ENCODE results near the gene CTSE. TPM values are rescaled to one million over a fixed set of nuclear protein-coding genes. Genes with fewer than 3 reads are reported as not detected.
"Not testable (repeated sequence)": the region's sequence is repeated elsewhere in the genome, so short reads cannot be mapped to it uniquely, and the experiment has no call there.

The CTSE gene
- total RNA-seq, 1 donor from 2014 or later: 0.52 TPM

DNA sequence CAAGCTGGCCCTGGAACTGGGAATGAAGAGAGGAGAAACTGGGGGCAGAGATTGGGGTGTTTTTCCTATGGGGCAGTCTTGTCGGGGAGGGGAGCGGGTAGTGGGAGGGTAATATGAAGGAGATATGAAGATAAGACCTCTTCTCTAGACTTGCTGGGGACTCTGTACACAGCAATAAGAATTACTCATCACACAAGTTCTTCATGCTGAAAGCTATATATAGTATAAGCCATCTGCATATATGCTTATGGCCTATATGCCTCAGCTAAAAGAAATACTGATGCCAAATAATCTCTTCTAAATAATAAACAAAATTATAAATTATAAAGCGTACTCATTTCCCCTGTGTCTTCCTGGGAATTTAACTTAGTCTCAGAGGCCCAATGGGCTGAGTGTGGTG lies 37.1 kb upstream of the CTSE start:
- Histone ChIP-seq H3K27me3 (ENCODE audit: control insufficient read depth in 3 of 3, insufficient read depth in 3 of 3, low read length in 3 of 3) (peaks cover 0 to 3% (median 0%) of the 10 kb centered on the region in 3 donors), H3K27ac (ENCODE audit: low read depth, low read length) (no peak overlapping the region), H3K9ac (ENCODE audit: low read depth in 1 of 3, low read length in 3 of 3) (no peak overlapping the region), H3K9me3 (ENCODE audit: control insufficient read depth in 3 of 3, low read length in 3 of 3) (no peaks in the 10 kb centered on the region), H3K4me1 (ENCODE audit: control insufficient read depth in 3 of 3, insufficient read depth in 3 of 3, low read length in 3 of 3) (no peaks in the 10 kb centered on the region), H3K4me3 (ENCODE audit: low read length in 3 of 3) (no peak overlapping the region), H3K36me3 (ENCODE audit: control insufficient read depth in 3 of 3, insufficient read depth in 3 of 3, low read length in 3 of 3) (no peaks in the 10 kb centered on the region)

DNA sequence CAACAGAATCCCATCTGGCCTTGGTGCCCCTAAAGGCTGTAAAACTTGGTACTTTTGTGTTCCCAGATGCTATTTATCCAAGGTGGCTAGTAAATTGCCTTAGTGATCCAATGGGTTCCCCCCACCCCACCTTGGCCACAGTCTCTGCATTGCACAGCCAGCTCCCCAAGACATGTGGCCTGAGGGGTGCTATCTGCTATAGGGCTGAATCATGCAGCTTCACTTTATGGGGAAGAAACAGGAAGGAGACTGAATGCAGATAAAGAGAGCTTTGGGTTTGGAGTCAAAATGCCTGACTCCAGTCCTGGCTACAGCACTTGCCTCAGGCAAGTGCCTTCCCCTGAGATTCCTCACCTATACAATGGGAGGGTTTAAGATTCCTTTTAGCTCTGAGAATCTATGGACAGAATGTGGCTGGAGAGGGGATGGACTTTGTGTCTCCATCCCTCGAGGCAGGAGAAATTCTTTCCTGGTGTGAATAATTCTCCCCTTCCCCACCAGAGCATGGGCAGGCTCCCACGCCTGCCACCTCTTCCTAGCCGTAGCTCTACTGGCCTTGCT lies 35.7 kb upstream of the CTSE start:
- Histone ChIP-seq H3K27ac (ENCODE audit: low read depth, low read length) (no peak overlapping the region), H3K36me3 (ENCODE audit: control insufficient read depth in 3 of 3, insufficient read depth in 3 of 3, low read length in 3 of 3) (no peaks in the 10 kb centered on the region), H3K4me1 (ENCODE audit: control insufficient read depth in 3 of 3, insufficient read depth in 3 of 3, low read length in 3 of 3) (no peaks in the 10 kb centered on the region), H3K4me3 (ENCODE audit: low read length in 3 of 3) (no peak overlapping the region), H3K9ac (ENCODE audit: low read depth in 1 of 3, low read length in 3 of 3) (no peak overlapping the region), H3K27me3 (ENCODE audit: control insufficient read depth in 3 of 3, insufficient read depth in 3 of 3, low read length in 3 of 3) (peaks cover 0 to 3% (median 0%) of the 10 kb centered on the region in 3 donors), H3K9me3 (ENCODE audit: control insufficient read depth in 3 of 3, low read length in 3 of 3) (no peaks in the 10 kb centered on the region)

DNA sequence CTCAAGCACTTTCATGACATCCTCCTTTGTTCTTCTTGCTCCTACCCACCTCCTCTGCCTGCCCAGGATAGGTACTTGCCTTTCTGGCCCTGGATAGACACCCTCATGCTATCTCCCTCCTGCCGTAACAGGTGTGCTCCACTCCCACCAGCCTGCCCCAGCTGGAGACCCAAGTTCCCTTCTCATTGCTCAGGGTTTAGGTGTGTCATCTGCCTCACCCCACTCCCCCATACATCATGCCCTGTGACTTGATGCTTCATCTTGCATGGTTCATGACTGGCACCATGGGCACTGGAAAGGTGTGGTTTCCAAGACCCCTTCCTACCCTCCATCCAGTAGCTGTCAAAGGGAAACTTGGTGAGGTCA lies 35.2 kb upstream of the CTSE start:
- no peaks in the 10 kb centered on the region for H3K36me3 ChIP-seq (ENCODE audit: control insufficient read depth in 3 of 3, insufficient read depth in 3 of 3, low read length in 3 of 3)
- no peaks in the 10 kb centered on the region for H3K4me1 ChIP-seq (ENCODE audit: control insufficient read depth in 3 of 3, insufficient read depth in 3 of 3, low read length in 3 of 3)
- H3K9me3 ChIP-seq (ENCODE audit: control insufficient read depth in 3 of 3, low read length in 3 of 3): no peaks in the 10 kb centered on the region
- no peak overlapping the region for H3K4me3 ChIP-seq (ENCODE audit: low read length in 3 of 3)
- no peak overlapping the region for H3K9ac ChIP-seq (ENCODE audit: low read depth in 1 of 3, low read length in 3 of 3)
- no peak overlapping the region for H3K27ac ChIP-seq (ENCODE audit: low read depth, low read length)
- peaks cover 0 to 3% (median 0%) of the 10 kb centered on the region in 3 donors for H3K27me3 ChIP-seq (ENCODE audit: control insufficient read depth in 3 of 3, insufficient read depth in 3 of 3, low read length in 3 of 3)

DNA sequence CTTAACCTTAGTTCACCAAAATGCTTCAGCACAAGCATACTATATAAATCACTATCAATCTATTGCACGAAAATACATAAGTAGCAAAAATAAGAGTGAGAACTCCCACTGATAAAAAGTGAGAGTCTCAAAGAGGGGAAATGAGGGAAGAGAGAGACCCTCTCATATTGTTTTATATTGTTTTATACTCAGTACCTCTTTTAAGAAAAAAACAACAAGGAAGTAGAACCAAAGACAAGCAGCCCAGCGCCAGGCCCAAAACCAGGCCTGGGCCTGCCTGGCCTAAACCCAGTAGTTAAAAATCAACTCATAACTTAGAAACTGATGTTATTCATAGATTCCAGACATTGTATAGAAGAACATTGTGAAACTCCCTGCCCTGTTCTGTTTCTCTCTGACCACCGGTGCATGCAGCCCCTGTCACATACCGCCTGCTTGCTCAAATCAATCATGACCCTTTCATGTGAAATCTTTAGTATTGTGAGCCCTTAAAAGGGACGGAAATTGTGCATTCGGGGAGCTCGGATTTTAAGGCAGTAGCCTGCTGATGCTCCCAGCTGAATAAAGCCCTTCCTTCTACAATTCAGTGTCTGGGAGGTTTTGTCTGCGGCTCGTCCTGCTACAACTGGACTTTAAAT lies 34.7 kb upstream of the CTSE start:
- H3K9ac ChIP-seq (ENCODE audit: low read depth in 1 of 3, low read length in 3 of 3); H3K36me3 ChIP-seq (ENCODE audit: control insufficient read depth in 3 of 3, insufficient read depth in 3 of 3, low read length in 3 of 3); H3K9me3 ChIP-seq (ENCODE audit: control insufficient read depth in 3 of 3, low read length in 3 of 3); H3K4me1 ChIP-seq (ENCODE audit: control insufficient read depth in 3 of 3, insufficient read depth in 3 of 3, low read length in 3 of 3); H3K4me3 ChIP-seq (ENCODE audit: low read length in 3 of 3); H3K27me3 ChIP-seq (ENCODE audit: control insufficient read depth in 3 of 3, insufficient read depth in 3 of 3, low read length in 3 of 3); H3K27ac ChIP-seq (ENCODE audit: low read depth, low read length): not testable (repeated sequence)

DNA sequence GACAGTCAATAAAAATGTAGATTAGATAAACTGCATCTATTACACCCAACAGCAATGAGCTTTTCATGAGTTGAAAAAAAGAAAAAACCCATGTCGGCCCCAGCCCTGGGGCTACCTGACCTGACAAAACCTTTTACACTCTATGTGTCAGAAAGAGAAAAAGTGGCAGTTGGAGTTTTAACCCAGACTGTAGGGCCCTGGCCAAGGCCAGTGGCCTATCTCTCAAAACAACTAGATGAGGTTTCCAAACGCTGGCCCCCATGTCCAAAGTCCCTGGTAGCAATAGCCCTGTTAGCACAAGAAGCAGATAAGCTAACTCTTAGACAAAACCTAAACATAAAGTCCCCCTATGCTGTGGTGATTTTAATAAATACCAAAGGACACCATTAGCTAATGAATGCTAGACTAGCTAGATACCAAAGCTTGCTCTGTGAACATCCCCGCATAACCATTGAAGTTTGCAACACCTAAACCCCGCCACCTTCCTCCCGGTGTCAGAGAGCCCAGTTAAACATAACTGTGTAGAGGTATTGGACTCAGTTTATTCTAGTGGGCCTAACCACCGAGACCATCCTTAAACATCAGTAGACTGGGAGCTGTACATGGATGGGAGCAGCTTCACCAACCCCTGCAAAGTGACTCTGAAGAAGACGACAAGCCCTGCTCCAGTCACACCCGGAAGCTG lies 32.1 kb upstream of the CTSE start:
- not testable (repeated sequence) for H3K4me3 ChIP-seq (ENCODE audit: low read length in 3 of 3)

DNA sequence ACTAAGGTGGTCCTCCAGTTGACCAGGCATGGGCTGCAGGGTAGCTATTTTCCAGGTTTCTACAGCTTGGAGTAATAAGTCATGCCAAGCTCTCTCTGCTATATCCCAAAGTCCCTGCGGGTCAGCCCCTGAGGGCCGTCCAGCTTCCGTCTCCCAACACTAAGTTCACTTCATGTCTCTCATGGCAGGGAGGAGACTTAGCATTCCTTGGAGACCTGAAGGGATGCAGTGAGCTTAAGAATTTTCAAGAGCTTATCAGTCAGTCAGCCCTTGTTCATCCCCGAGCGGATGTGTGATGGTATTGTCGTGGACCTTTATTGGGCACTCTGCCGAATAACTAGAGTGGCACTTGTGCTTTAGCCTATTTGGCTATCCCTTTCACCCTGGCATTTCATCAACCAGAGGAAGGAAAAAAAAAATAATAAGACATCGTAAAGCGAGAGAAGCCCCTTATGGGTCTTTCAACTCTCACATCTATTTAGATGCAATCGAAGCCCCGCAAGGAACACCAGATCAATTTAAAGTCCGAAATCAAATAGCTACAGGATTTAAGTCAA lies 31.5 kb upstream of the CTSE start:
- H3K9ac ChIP-seq (ENCODE audit: low read depth in 1 of 3, low read length in 3 of 3); H3K9me3 ChIP-seq (ENCODE audit: control insufficient read depth in 3 of 3, low read length in 3 of 3); H3K4me3 ChIP-seq (ENCODE audit: low read length in 3 of 3); H3K4me1 ChIP-seq (ENCODE audit: control insufficient read depth in 3 of 3, insufficient read depth in 3 of 3, low read length in 3 of 3); H3K27me3 ChIP-seq (ENCODE audit: control insufficient read depth in 3 of 3, insufficient read depth in 3 of 3, low read length in 3 of 3); H3K36me3 ChIP-seq (ENCODE audit: control insufficient read depth in 3 of 3, insufficient read depth in 3 of 3, low read length in 3 of 3); H3K27ac ChIP-seq (ENCODE audit: low read depth, low read length): not testable (repeated sequence)

More for the DNA sequence above, 32.1 kb upstream of the CTSE start:
- not testable (repeated sequence) for H3K4me1 ChIP-seq (ENCODE audit: control insufficient read depth in 3 of 3, insufficient read depth in 3 of 3, low read length in 3 of 3); H3K9me3 ChIP-seq (ENCODE audit: control insufficient read depth in 3 of 3, low read length in 3 of 3); H3K27me3 ChIP-seq (ENCODE audit: control insufficient read depth in 3 of 3, insufficient read depth in 3 of 3, low read length in 3 of 3); H3K36me3 ChIP-seq (ENCODE audit: control insufficient read depth in 3 of 3, insufficient read depth in 3 of 3, low read length in 3 of 3); H3K9ac ChIP-seq (ENCODE audit: low read depth in 1 of 3, low read length in 3 of 3); H3K27ac ChIP-seq (ENCODE audit: low read depth, low read length)

DNA sequence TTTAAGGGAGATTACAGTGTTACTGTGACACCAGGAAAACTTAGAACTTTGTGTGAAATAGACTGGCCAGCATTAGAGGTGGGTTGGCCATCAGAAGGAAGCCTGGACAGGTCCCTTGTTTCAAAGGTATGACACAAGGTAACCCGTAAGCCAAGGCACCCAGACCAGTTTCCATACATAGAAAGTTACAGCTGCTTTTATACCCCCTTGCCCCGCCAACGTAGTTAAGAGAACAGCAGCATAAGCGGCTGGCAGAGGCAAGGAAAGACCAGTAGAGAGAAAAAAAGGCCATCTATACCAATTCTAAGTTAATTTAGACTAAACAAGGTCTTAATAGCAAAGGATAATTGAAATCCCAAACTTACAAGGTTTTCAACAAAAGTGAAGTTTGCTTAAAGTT lies 29.9 kb upstream of the CTSE start:
- not testable (repeated sequence) for H3K36me3 ChIP-seq (ENCODE audit: control insufficient read depth in 3 of 3, insufficient read depth in 3 of 3, low read length in 3 of 3); H3K9ac ChIP-seq (ENCODE audit: low read depth in 1 of 3, low read length in 3 of 3); H3K4me3 ChIP-seq (ENCODE audit: low read length in 3 of 3); H3K27ac ChIP-seq (ENCODE audit: low read depth, low read length); H3K4me1 ChIP-seq (ENCODE audit: control insufficient read depth in 3 of 3, insufficient read depth in 3 of 3, low read length in 3 of 3); H3K27me3 ChIP-seq (ENCODE audit: control insufficient read depth in 3 of 3, insufficient read depth in 3 of 3, low read length in 3 of 3); H3K9me3 ChIP-seq (ENCODE audit: control insufficient read depth in 3 of 3, low read length in 3 of 3)

DNA sequence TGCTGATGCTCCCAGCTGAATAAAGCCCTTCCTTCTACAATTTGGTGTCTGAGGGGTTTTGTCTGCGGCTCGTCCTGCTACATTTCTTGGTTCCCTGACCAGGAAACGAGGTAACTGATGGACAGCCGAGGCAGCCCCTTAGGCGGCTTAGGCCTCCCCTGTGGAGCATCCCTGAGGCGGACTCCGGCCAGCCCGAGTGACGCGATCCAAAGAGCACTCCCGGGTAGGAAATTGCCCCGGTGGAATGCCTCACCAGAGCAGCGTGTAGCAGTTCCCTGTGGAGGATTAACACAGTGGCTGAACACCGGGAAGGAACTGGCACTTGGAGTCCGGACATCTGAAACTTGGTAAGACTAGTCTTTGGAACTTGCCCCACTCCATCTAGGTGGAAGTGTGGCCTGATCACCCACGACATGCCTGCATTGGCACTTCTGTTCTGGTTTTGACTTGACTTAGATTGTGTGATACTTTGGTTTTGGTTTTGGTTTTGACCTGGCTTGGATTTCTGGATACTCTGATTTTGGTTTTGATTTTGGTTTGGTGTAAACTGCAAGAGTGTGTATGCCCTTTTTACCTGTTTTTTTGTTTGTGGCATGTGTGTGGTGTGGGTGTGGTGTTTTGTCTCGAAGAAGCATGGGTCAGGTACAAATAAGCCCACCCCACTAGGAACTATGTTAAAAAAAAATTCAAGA lies 29.4 kb upstream of the CTSE start, which contains the start of gene RHEX:
RHEX (plus strand) TSS at position 255 of the 692 bp plus-strand sequence. CDS start 44,656 bp downstream, outside the sequence.
- H3K27ac ChIP-seq (ENCODE audit: low read depth, low read length); H3K36me3 ChIP-seq (ENCODE audit: control insufficient read depth in 3 of 3, insufficient read depth in 3 of 3, low read length in 3 of 3); H3K4me3 ChIP-seq (ENCODE audit: low read length in 3 of 3); H3K4me1 ChIP-seq (ENCODE audit: control insufficient read depth in 3 of 3, insufficient read depth in 3 of 3, low read length in 3 of 3); H3K27me3 ChIP-seq (ENCODE audit: control insufficient read depth in 3 of 3, insufficient read depth in 3 of 3, low read length in 3 of 3); H3K9ac ChIP-seq (ENCODE audit: low read depth in 1 of 3, low read length in 3 of 3); H3K9me3 ChIP-seq (ENCODE audit: control insufficient read depth in 3 of 3, low read length in 3 of 3): not testable (repeated sequence)

DNA sequence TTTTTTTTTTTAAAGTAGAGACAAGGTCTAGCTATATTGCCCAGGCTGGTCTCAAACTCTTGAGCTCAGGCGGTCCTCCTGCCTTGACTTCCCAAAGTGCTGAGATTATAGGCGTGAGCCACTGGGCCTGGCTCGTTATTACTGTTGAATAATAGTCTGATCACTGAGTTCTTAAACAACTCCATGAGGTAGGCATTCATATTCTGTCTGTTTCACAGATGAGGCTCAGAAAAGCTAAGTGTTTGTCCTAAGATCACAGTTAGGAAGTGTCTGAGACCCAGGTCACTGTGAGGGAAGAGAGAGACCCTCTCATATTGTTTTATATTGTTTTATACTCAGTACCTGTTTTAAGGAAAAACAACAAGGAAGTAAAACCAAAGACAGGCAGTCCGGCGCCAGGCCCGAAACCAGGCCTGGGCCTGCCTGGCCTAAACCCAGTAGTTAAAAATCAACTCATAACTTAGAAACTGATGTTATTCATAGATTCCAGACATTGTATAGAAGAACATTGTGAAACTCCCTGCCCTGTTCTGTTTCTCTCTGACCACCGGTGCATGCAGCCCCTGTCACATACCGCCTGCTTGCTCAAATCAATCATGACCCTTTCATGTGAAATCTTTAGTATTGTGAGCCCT lies 28.7 kb upstream of the CTSE start:
- H3K4me1 ChIP-seq (ENCODE audit: control insufficient read depth in 3 of 3, insufficient read depth in 3 of 3, low read length in 3 of 3); H3K36me3 ChIP-seq (ENCODE audit: control insufficient read depth in 3 of 3, insufficient read depth in 3 of 3, low read length in 3 of 3); H3K4me3 ChIP-seq (ENCODE audit: low read length in 3 of 3); H3K9ac ChIP-seq (ENCODE audit: low read depth in 1 of 3, low read length in 3 of 3); H3K9me3 ChIP-seq (ENCODE audit: control insufficient read depth in 3 of 3, low read length in 3 of 3); H3K27ac ChIP-seq (ENCODE audit: low read depth, low read length); H3K27me3 ChIP-seq (ENCODE audit: control insufficient read depth in 3 of 3, insufficient read depth in 3 of 3, low read length in 3 of 3): not testable (repeated sequence)
